Endothelial cell of umbilical vein (primary cell): Measurements from ENCODE around the gene CEP85. TPM values are rescaled to one million over a fixed set of nuclear protein-coding genes. Genes with fewer than 3 reads are reported as not detected.

ENCODE experiments used
- BruUV-seq: library from RNA; stranded (reverse); fragments of 400-500 nt; replicated peaks from 2 replicates; lab custom pipeline; 2021; lab: Mats Ljungman, UMichigan
- CTCF ChIA-PET: fragments of 300-600, 350-600 bp; sonication (Branson Sonifier 250); formaldehyde crosslinking; loops from one replicate; lab custom pipeline; 2021; ENCODE audit warnings: antibody characterized with exemption, inconsistent platforms; lab: Charles Lee
- POLR2A ChIA-PET: fragments of 300-600, 350-600 bp; sonication (Branson Sonifier 250); formaldehyde crosslinking; loops from one replicate; lab custom pipeline; 2021; ENCODE audit warnings: antibody characterized with exemption, inconsistent platforms; lab: Charles Lee
- DNase-seq: peaks from one replicate; pipeline ENCODE4 v3.0.0-alpha.2; 2011; ENCODE audit warnings: low read depth, low spot score
- FAIRE-seq: peaks from 2 replicates; lab custom pipeline; 2011; peaks lifted over from hg19 to GRCh38; lab: Jason Lieb, UNC
- H2AFZ ChIP-seq: 2 replicates; pipeline ENCODE4 v1.6.0; 2012; ENCODE audit warnings: low read depth, low read length, control low read depth, inconsistent platforms
- H3K27ac ChIP-seq: 2 replicates; pipeline ENCODE4 v1.5.1; 2011; ENCODE audit warnings: low read depth, mild to moderate bottlenecking, control low read depth, low read length, moderate library complexity; ENCODE audit not compliant: insufficient read depth
- H3K27me3 ChIP-seq, 2 experiments: 2 replicates each; pipeline versions ENCODE4 v1.6.0 to v1.6.1; 2011; ENCODE audit warnings: low read length in 2 of 2, mixed read lengths in 1 of 2; ENCODE audit not compliant: control insufficient read depth in 2 of 2, insufficient read depth in 2 of 2
- H3K36me3 ChIP-seq, 2 experiments: 2 replicates in 1 of 2; 3 replicates in 1 of 2; pipeline ENCODE4 v1.5.1; 2011; ENCODE audit warnings: low read length in 2 of 2, mild to moderate bottlenecking in 1 of 2, moderate library complexity in 1 of 2; ENCODE audit not compliant: control insufficient read depth in 2 of 2, insufficient read depth in 2 of 2; ENCODE audit errors: extremely low read depth in 1 of 2
- H3K4me1 ChIP-seq: 3 replicates; pipeline ENCODE4 v1.5.1; 2011; ENCODE audit warnings: mild to moderate bottlenecking, low read length; ENCODE audit not compliant: control insufficient read depth, insufficient read depth; ENCODE audit errors: extremely low read depth
- H3K4me2 ChIP-seq: 2 replicates; pipeline ENCODE4 v1.6.1; 2011; ENCODE audit warnings: low read length, control low read depth, mixed read lengths; ENCODE audit not compliant: insufficient read depth
- H3K4me3 ChIP-seq, 3 experiments: fragments of 200-600 bp in 1 of 3; sonication (generic), shearing (Covaris generic) in 1 of 3; replicated peaks in 1 of 3; 2 replicates each; pipeline ENCODE4 v1.5.1; 2011 to 2016; ENCODE audit warnings: control low read depth in 3 of 3, low read length in 3 of 3, mild to moderate bottlenecking in 2 of 3, inconsistent platforms in 1 of 3, low read depth in 1 of 3, moderate library complexity in 1 of 3; ENCODE audit not compliant: insufficient read depth in 1 of 3
- H3K79me2 ChIP-seq: 2 replicates; pipeline ENCODE4 v1.6.0; 2012; ENCODE audit warnings: low read length, inconsistent platforms; ENCODE audit not compliant: control insufficient read depth, insufficient read depth
- H3K9ac ChIP-seq: replicated peaks from 2 replicates; pipeline ENCODE3; 2011; ENCODE audit warnings: low read length, control low read depth; ENCODE audit not compliant: insufficient read depth; ENCODE audit errors: extremely low read depth
- H3K9me1 ChIP-seq: replicated peaks from 3 replicates; pipeline ENCODE4 v1.6.0; 2011; ENCODE audit warnings: mild to moderate bottlenecking, low read length; ENCODE audit not compliant: control insufficient read depth, insufficient read depth; ENCODE audit errors: extremely low read depth
- H3K9me3 ChIP-seq: replicated peaks from 2 replicates; pipeline ENCODE4 v1.5.1; 2012; ENCODE audit warnings: low read length, inconsistent platforms; ENCODE audit not compliant: control insufficient read depth, insufficient read depth
- H4K20me1 ChIP-seq: replicated peaks from 2 replicates; pipeline ENCODE3; 2011; ENCODE audit warnings: mild to moderate bottlenecking, low read length; ENCODE audit not compliant: control insufficient read depth, insufficient read depth; ENCODE audit errors: extremely low read depth
- EZH2 ChIP-seq: IDR thresholded peaks from 2 replicates; pipeline ENCODE4 v1.6.1; 2012; ENCODE audit warnings: borderline replicate concordance, low read depth, mild to moderate bottlenecking, moderate library complexity, low read length, inconsistent platforms; ENCODE audit not compliant: severe bottlenecking
- FOS ChIP-seq: IDR thresholded peaks from 2 replicates; pipeline ENCODE4 v1.6.1; 2011; ENCODE audit warnings: mild to moderate bottlenecking, low read length, moderate library complexity, borderline replicate concordance; ENCODE audit not compliant: insufficient read depth
- GATA2 ChIP-seq: IDR thresholded peaks from 2 replicates; pipeline ENCODE4 v1.7.0; 2011; ENCODE audit warnings: low read depth, mild to moderate bottlenecking, moderate library complexity, mixed read lengths, low read length; ENCODE audit not compliant: insufficient read length, insufficient read depth
- JUN ChIP-seq: IDR thresholded peaks from 2 replicates; pipeline ENCODE4 v1.6.1; 2011; ENCODE audit warnings: borderline replicate concordance, low read depth; ENCODE audit not compliant: insufficient read length, insufficient read depth
- MAX ChIP-seq: IDR thresholded peaks from 2 replicates; pipeline ENCODE4 v1.6.1; 2011; ENCODE audit not compliant: insufficient read depth, insufficient read length
- POLR2A ChIP-seq: IDR thresholded peaks from 2 replicates; pipeline ENCODE4 v1.6.1; 2012; ENCODE audit warnings: low read depth, mild to moderate bottlenecking, control low read depth, low read length
- POLR2AphosphoS5 ChIP-seq: IDR thresholded peaks from 2 replicates; pipeline ENCODE4 v1.6.1; 2012; ENCODE audit warnings: low read depth, mild to moderate bottlenecking, control low read depth, low read length, moderate library complexity; ENCODE audit not compliant: insufficient read depth
- dilution Hi-C: fragments of 300-500 bp; cut with MboI; formaldehyde crosslinking; loops from one replicate; pipeline ENCODE4 v1.15.0; 2019; ENCODE audit warnings: low sequenced_read_pairs; ENCODE audit not compliant: extremely low pct_ligation_motif_present
- intact Hi-C: fragments of 100-400 bp; cut with micrococcal nuclease; formaldehyde crosslinking; loops from one replicate; pipeline ENCODE4 v1.10.0; 2022
- polyA plus RNA-seq, 4 experiments: library from polyadenylated mRNA; depleted of rRNA in 3 of 4; stranded (reverse) in 3 of 4; unstranded in 1 of 4; fragments of >200 nt; gene quantifications; 2 replicates each; pipeline versions ENCODE4 v1.2.1 to v1.2.3, GENCODE V29; 2011 to 2012; ENCODE audit warnings: missing spikeins in 1 of 4
- total RNA-seq: library from RNA; stranded (reverse); gene quantifications from 2 replicates; pipeline ENCODE4 v1.2.3, GENCODE V29; 2021
- TF ChIP-seq, protein P1 (sequence below), 2 donors: IDR thresholded peaks; 1 replicate in 1 of 2; 2 replicates in 1 of 2; pipeline ENCODE4 v1.5.1; 2011; ENCODE audit warnings: low read length in 2 of 2, mild to moderate bottlenecking in 2 of 2, moderate library complexity in 2 of 2, control low read depth in 1 of 2, inconsistent platforms in 1 of 2, low read depth in 1 of 2; ENCODE audit not compliant: insufficient read depth in 1 of 2; ENCODE audit errors: extremely low read depth in 1 of 2

Gene CEP85
- total and polyA plus RNA-seq, 2 donors (not counting 3 experiments of a cell fraction or from before 2014, with no cell fraction given), result 15.2 to 17.8 TPM

DNA sequence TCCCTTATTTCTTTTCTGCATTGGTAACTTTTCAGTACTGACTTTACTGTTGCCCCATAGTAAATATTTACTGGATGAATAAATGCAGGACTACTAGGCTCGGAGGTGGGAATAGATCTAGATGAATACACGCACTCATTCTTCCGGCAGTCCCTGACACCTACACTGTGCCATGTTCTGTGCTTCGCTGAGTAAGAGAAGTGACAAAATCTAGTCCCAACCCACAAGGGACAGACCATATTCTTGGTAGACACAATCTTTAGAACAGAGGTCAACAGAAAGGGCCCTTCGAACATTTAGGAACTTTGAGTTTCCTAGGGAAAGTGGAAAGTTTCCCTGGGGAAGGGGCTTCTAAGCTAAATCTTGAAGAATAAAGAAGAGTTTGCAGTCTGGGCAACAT lies 80.5 kb downstream of the CEP85 start:
- dilution Hi-C loops, result no loop called here
- no peak overlapping the region for H3K4me2 ChIP-seq
- FAIRE-seq (no peak), DNase-seq (no peak)
- no peaks in the 10 kb centered on the region for H3K79me2 ChIP-seq
- H3K9ac ChIP-seq, result no peak overlapping the region
- H3K9me1 ChIP-seq, result no peaks in the 10 kb centered on the region
- ChIA-PET POLR2A (no interaction called here), CTCF (interaction anchor here (1.3 to 2.8 kb wide), 3 partner anchors 29 to 103 kb away, joined by 3 to 14 read pairs (median 5); no protein-coding TSS in a partner anchor)
- H3K4me1 ChIP-seq, result no peaks in the 10 kb centered on the region
- peaks cover 2 to 7% of the 10 kb centered on the region in 2 experiments for H3K27me3 ChIP-seq
- TF ChIP-seq JUN (no peak), GATA2 (no peak), EZH2 (no peak), FOS (no peak), POLR2AphosphoS5 (no peak), POLR2A (no peak), MAX (no peak)
- TF ChIP-seq, protein P1, sequence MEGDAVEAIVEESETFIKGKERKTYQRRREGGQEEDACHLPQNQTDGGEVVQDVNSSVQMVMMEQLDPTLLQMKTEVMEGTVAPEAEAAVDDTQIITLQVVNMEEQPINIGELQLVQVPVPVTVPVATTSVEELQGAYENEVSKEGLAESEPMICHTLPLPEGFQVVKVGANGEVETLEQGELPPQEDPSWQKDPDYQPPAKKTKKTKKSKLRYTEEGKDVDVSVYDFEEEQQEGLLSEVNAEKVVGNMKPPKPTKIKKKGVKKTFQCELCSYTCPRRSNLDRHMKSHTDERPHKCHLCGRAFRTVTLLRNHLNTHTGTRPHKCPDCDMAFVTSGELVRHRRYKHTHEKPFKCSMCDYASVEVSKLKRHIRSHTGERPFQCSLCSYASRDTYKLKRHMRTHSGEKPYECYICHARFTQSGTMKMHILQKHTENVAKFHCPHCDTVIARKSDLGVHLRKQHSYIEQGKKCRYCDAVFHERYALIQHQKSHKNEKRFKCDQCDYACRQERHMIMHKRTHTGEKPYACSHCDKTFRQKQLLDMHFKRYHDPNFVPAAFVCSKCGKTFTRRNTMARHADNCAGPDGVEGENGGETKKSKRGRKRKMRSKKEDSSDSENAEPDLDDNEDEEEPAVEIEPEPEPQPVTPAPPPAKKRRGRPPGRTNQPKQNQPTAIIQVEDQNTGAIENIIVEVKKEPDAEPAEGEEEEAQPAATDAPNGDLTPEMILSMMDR (IDR thresholded peaks at IDR 0.05; ENCODE audit: extremely low read depth in 1 of 2, insufficient read depth in 1 of 2, low read depth in 1 of 2, low read length in 2 of 2), result no peak
- no TSS peak for BruUV-seq
- no peak overlapping the region for H3K4me3 ChIP-seq
- H3K36me3 ChIP-seq, result no peaks in the 10 kb centered on the region
- H2AFZ ChIP-seq, result no peak overlapping the region
- intact Hi-C loops, result no loop called here
- no peaks in the 10 kb centered on the region for H3K9me3 ChIP-seq
- no peaks in the 10 kb centered on the region for H4K20me1 ChIP-seq
- no peak overlapping the region for H3K27ac ChIP-seq
